Measurements from ENCODE around the gene ELAVL2.

- TF ChIP-seq CTCF (IDR thresholded peaks at IDR 0.05) = no peak
- TF ChIP-seq POLR2A (IDR thresholded peaks at IDR 0.05) = no peak
- TF ChIP-seq POLR2AphosphoS5 (IDR thresholded peaks at IDR 0.05) = no peak
These were observed 56.6 kb downstream of the ELAVL2 start for GRCh38 chr9:23769307-23769935.
